GDM1 (cell line): ENCODE results near the gene EGLN2.
"Not testable (repeated sequence)": the region's sequence is repeated elsewhere in the genome, so short reads cannot be mapped to it uniquely, and the experiment has no call there.

Experiments
- DNase-seq: peaks from one replicate; lab custom pipeline; 2025; lab: John Stamatoyannopoulos, UW

Gene EGLN2

DNA sequence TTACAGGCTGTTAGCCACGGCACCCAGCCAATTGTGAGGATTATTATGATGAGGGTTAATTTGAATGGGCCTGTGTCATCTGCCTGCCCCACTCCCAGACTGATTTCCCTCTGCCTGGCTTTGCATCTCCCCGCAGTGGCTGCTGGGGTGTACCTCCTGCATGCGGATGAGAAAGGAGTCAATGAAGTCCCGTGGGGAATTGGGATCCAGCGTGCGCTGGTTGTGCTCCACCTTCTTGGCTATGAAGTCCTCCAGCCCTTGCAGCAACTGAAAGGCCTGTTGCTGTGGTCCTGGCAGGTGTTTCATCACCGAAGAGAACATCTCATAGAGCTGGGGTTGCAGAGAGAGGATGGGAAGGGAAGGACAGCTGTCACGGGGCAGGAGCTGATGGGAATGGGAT, 47.7 kb downstream of the EGLN2 start:
- DNase-seq: not testable (repeated sequence)

DNA sequence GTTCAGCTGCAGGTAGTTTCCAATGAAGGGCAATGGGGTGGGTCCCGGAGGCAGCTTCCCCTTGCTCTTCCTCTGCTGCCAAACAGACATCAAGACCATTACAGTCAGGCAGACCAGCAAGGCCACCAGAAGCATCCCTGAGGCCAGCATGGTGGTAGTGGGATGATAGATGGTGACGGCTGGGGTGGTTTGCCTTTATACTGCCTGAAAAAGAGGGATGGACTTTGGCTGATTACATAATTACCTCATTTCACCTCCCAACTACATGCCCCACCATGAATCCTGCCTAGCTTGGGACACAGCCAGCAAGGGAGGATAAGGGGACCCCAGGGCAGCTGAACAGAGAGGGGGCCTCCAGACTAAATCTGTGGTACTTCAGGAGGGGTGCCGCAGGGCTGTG, 51.3 kb downstream of the EGLN2 start, which contains the start of gene CYP2A6:
Gene CYP2A6, minus strand, starts transcription at position 171 of the 400 bp plus-strand sequence. Its CDS starts 21 bp downstream, at position 150.
- not testable (repeated sequence) for DNase-seq

DNA sequence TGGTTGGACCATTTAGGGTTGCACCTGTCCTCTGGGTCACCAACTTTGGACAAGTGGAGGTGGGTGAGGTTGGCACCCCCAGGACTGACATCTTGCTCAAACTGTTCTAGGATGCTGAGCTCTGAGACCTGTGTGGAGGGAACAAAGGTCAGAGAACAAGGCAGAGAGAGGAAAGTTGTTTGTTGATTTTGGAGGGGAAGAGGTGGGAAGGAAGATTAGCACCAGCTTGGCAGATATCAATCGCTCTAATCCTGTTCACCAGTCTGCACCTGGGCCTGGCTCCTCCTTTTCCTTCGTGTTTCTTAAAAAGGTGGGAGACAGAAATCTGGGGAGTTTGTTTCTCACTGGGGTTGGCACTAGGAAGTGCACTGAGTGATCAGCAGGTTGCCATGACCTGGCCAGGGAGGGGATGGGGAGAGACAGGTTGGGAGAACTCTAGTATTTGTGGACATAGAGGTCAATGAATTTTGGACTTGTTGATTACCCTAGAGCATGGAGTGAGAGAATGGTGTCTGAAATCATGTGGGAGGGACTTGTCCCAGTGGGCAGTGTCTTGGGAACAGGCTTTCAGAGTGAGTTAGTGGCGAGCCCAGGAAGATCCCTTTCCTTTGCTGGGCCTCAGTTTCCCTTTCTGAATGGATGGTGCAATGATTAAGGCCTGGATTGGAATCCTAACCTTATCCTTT, 53.6 kb downstream of the EGLN2 start:
- DNase-seq: not testable (repeated sequence)
